GM18868 (cell line): ENCODE data around the gene MSANTD2.

Experiments used
- ATAC-seq: cut with Tn5 transposase; IDR thresholded peaks from one replicate; pipeline ENCODE4 v1.9.1; 2021; ENCODE audit warnings: mild to moderate bottlenecking, moderate library complexity; ENCODE audit not compliant: unreplicated experiment

Gene MSANTD2

GRCh38 chr11:124739479-124740276, 60.5 kb downstream of the MSANTD2 start, which contains the start of gene NRGN:
Gene NRGN, plus strand, starts transcription at chr11:124739942. Its CDS starts 143 bp downstream, at chr11:124740085.
- peak; percentile 97 for ATAC-seq

- ATAC-seq: no peak
These were observed 61.3 kb downstream of the MSANTD2 start for GRCh38 chr11:124738713-124739478.

- ATAC-seq: no peak
These were observed 62.4 kb downstream of the MSANTD2 start for GRCh38 chr11:124737638-124738305.

- ATAC-seq: no peak
These were observed 63.5 kb downstream of the MSANTD2 start for GRCh38 chr11:124736736-124737135.

GRCh38 chr11:124732230-124732629, 68.0 kb downstream of the MSANTD2 start:
- no peak for ATAC-seq

GRCh38 chr11:124729571-124729970, 70.6 kb downstream of the MSANTD2 start:
- ATAC-seq: no peak

GRCh38 chr11:124728134-124728533, 72.1 kb downstream of the MSANTD2 start:
- no peak for ATAC-seq

GRCh38 chr11:124727474-124727873, 72.7 kb downstream of the MSANTD2 start:
- no peak for ATAC-seq

GRCh38 chr11:124725719-124726105, 74.5 kb downstream of the MSANTD2 start:
- ATAC-seq: no peak

- no peak for ATAC-seq
These were observed 75.1 kb downstream of the MSANTD2 start for GRCh38 chr11:124724979-124725718.

- ATAC-seq: no peak
These were observed 78.0 kb downstream of the MSANTD2 start for GRCh38 chr11:124722176-124722575.

GRCh38 chr11:124719534-124719933, 80.7 kb downstream of the MSANTD2 start:
- no peak for ATAC-seq

GRCh38 chr11:124718801-124719200, 81.4 kb downstream of the MSANTD2 start:
- no peak for ATAC-seq

GRCh38 chr11:124717786-124718651, 82.2 kb downstream of the MSANTD2 start:
- ATAC-seq: peak; percentile 44

- ATAC-seq: peak; percentile 47
These were observed 82.8 kb downstream of the MSANTD2 start for GRCh38 chr11:124717421-124717785.

GRCh38 chr11:124716591-124716990, 83.6 kb downstream of the MSANTD2 start:
- ATAC-seq: no peak
